T-helper 1 cell (primary cell): ENCODE measurements around the gene P3H3.
A peak's percentile ranks its signal among the peaks of the same experiment; 100 is the strongest.
"Not testable (repeated sequence)": the region's sequence is repeated elsewhere in the genome, so short reads cannot be mapped to it uniquely, and the experiment has no call there.

ENCODE experiments used
- DNase-seq, 5 donors: peaks; one replicate each; pipeline ENCODE4 v3.0.0-alpha.2; 2012 to 2020

The P3H3 gene

DNA sequence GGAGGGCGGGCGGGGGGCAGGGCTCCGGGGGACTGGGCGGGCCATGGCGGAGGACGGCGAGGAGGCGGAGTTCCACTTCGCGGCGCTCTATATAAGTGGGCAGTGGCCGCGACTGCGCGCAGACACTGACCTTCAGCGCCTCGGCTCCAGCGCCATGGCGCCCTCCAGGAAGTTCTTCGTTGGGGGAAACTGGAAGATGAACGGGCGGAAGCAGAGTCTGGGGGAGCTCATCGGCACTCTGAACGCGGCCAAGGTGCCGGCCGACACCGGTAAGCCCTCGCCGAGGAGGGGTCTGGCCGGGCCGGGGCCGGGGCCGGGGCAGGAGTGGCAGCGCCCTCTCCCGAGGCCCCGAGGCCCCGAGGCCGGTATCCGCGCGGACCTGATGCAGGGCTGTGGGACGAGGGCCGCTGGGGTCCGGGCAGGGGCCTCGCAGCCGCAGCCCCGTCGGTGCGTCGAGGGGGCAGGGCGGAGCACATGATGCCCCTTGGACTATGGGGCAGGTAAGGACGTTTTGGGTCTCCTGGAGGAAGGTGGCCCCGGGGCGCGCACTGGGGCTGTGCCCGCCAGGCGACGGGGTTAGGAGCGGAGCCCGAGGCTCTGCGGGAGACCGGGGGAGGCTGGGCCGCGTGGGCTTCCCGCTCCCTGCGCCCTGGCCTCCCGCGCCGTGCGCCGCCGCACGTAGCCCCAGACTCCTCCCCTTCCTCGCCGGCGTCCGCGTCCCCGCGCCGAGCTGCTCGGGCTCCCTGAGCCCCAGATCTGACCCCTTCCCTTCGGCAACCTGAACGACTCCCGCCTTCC lies 39.4 kb downstream of the P3H3 start, which contains the start of gene TPI1:
TSS of gene TPI1 (plus strand) at position 119 of the 798 bp plus-strand sequence. CDS start at position 155, 36 bp downstream.
- DNase-seq, result peak; percentile 67 to 85 (median 73)

DNA sequence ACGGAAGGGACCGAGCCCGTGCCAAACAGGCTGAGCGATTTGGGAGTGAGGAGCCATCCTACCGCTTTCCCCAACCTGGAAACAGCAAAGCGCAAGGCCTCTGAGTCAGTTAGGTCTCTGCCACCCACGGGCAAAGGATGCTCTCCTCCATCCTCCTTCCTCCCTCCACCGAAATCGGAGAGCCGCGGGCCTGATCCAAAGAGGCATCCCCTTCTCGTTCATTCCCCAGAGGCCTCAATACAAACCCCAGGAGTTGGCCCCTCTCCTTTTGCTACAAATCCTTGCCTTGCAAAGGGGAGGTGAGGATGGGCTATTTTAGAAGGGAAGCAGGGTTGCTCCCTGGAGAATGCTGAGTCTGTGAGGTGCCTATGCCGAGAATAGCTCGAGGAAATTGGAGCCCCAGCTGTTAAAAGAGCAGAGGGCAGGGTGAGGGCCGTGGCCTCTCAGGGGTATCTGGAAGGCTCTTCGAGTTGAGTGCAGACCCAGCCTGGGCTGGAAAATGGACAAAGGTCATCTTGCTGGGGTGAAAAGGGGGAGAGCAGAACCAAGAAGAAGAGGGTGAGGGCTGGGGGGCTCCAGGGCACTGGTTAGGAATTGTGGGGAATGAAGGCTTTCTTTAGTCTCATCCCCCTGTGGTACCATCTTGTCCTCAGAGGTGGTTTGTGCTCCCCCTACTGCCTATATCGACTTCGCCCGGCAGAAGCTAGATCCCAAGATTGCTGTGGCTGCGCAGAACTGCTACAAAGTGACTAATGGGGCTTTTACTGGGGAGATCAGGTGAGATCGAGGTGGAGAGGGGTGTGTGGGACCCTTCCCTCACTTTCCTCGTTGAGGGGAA lies 40.2 kb downstream of the P3H3 start:
- no peak for DNase-seq

DNA sequence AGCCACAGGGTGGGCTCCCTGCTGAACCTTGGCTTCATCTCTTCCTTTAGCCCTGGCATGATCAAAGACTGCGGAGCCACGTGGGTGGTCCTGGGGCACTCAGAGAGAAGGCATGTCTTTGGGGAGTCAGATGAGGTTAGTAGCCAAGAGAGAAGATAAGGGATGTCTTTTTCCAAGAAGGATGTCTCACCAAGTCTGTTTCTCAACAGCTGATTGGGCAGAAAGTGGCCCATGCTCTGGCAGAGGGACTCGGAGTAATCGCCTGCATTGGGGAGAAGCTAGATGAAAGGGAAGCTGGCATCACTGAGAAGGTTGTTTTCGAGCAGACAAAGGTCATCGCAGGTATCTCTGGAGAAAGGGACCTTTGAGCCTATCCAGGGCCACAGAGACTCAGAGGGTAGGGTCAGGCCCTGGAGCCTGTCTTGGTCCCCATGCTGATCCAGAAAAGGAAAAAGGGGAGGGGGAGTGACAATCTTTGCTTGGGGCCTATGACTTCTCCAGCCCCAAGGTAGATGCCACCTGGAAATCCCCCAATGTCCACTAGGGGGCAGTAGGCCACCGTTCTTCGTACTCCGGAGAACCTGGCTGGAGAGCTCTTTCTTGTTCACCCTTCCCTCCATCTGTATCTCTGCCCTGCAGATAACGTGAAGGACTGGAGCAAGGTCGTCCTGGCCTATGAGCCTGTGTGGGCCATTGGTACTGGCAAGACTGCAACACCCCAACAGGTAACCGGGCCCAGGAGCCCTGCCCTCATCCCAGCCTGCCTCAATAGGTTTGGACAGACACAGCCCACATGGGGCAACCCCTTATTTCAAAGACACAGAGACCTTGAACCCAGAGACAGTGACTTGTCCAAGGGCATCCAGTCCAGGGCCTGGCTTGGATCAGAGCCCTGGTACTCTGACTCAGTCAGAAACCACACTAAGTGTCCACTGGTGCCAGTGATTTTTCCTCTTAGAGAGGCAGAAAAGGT lies 41.1 kb downstream of the P3H3 start:
- DNase-seq, result peak; percentile 61 to 88 (median 80)

DNA sequence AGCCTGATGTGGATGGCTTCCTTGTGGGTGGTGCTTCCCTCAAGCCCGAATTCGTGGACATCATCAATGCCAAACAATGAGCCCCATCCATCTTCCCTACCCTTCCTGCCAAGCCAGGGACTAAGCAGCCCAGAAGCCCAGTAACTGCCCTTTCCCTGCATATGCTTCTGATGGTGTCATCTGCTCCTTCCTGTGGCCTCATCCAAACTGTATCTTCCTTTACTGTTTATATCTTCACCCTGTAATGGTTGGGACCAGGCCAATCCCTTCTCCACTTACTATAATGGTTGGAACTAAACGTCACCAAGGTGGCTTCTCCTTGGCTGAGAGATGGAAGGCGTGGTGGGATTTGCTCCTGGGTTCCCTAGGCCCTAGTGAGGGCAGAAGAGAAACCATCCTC lies 42.1 kb downstream of the P3H3 start:
- DNase-seq, result not testable (repeated sequence)

DNA sequence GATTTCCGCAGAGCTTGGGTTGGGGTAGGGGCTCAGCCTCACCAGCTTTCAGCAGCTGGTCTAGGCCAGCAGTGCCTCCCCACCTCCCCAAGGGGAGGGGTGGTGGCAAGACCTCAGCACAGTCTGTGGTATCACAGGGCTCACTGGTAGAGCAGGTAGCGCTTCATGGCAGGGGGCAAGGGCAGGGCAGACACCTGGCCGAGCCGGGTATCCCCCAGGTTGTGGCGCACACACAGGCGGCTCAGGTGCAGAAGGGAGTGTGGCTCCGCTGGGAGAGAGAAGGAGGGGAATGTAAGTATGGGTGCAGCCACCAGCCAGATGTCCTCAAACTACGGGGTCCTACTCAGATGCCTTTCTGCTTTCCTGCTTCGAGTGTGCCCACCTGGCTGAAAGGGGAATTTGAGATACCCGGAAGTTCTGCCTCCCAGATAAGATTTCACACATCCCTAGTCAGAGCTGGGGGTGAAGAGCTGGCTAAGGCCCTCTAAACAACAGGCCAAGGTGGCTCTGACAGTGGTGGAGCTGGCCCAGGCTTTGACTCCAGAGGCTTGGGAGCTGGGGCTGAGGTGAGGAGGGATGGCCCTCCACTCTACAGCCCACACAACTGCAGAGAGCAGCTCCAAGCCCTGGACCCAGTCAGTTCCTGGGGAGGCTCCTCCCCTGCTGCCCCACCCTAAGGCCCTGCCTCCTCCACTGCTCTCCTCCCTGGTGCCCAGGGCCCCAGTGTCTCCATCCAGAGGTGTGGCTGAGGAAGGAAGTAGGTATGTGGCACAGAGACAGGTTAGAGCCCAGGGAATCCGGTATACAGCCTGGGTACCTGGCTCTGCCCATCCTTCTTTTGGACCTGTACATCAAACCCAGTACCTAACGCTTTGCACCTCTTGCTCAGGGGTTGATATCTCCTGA lies 43.1 kb downstream of the P3H3 start:
- peak in 1 of 5 donors; percentile 60 for DNase-seq

DNA sequence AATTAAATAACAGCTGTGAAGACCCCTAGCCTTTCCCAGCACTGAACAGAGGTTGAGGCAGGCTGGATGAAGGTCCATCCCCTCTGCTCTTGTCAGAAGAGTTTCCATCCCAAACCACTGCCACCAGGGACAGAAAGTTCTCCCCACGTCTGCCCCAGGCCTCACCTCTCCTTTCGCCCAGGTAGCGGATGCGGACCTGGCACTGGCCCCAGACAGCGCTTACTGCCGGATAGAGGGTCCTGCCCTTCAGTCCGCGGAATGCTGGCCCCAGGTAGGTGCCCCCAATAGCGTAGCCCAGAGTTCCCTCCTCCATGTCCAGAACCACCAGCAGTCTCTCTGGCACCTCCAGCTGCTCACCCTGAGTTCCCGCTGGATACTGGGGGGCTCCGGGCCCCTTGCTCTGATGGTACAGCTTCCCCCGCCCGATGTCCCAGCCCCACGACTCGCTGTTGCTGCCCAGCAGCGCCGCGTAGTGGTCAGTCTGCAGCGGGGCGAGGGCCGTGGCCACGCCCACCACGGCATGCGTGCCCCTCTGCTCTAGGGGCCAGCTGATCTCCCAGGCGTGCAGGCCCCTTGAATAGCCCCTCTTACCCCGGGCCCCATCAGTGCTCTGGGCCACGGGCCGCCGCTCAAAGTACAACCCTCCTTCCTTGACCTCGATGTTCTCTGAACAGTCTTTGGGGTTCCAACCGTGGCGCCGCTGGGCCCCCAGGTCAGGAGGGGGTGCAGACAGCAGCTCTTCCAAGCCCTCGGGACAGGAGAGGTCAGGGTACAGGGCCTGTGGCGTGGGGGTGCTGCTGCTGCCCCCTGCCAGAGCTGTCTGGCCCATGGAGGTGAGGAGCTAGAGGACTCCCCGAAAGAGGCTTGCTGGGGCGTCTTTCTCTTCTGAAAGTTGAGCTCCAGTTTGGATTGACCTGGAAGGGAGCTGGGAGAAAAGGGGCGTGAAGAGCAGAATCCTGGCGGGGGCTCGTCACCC lies 44.2 kb downstream of the P3H3 start:
- peak; percentile 66 to 83 (median 77) for DNase-seq

DNA sequence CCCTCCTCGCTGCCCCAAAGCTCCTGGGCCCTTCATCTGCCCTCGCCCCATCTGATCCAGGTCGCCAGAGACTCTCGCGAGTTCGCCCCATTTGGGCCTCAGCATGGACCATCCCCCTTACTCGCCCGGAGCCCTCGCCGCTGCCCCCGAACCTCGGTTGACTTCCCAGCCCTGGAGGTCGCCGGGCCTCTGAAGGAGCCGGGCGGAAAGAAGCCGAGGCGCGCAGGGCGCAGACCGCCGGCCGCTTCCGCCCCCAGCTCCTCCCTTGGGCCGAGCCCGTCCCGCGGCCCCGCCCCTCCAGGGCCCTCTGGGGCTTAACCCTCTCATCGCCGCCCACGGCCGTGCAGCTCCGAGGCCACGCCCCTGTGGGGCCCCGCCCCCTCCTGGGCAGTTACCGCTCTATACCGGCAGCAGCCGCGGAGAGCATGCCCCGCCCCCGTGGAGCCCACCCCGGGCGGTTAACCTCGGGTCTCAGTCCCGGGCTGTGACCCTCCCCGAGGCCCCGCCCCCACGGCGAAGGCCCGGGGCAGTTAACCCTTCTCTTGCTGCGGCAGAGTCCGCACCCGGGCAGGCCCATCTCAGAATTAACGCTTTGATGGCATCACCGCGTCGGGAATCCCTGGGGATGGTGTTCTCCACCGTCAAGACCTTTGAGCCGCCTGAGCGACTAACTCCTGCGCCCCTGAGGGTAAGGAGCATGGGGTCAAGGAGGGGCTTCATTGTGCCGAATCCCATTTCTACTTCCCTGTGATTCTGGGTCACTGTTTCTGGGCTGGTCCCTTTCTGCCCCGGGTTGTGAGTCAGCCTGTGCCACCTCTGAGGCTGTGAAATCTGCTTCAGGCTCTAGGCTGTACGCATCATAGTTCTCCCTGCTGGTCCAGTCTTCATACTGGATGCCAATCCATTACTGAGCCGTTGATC lies 45.1 kb downstream of the P3H3 start, which contains the start of gene SPSB2:
TSS of gene SPSB2 (minus strand) at position 210 of the 921 bp plus-strand sequence. CDS start 402 bp downstream, outside the sequence.
- peak; percentile 97 to 99 (median 98) for DNase-seq

DNA sequence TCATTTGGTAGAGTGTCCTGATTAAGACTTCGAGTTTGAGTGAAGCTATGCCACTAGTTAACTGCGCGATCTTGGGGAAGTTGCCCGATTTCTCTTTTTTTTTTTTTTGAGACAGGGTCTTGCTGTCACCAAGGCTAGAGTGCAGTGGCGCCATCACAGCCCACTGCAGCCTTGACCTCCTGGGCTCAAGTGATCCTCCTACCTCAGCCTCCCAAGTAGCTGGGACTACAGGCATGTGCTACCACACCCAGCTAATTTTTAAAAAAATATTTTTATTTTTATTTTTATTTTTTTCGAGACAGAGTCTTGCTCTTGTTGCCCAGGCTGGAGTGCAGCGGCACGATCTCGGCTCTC lies 45.8 kb downstream of the P3H3 start:
- DNase-seq, result not testable (repeated sequence)

DNA sequence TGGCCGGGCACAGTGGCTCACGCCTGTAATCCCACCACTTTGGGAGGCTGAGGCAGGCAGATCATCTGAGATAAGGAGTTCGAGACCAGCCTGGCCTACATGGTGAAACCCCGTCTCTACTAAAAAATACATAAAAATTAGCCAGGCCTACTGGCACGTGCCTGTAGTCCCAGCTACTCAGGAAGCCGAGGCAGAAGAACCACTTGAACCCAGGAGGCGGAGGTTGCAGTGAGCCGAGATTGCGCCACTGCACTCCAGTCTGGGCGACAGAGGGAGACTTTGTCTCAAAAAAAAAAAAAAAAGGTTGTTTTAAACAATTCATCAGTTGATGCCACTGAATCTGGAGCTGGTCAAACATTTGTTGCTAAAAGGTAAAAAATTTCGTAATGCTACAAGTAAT lies 51.6 kb downstream of the P3H3 start:
- not testable (repeated sequence) for DNase-seq

DNA sequence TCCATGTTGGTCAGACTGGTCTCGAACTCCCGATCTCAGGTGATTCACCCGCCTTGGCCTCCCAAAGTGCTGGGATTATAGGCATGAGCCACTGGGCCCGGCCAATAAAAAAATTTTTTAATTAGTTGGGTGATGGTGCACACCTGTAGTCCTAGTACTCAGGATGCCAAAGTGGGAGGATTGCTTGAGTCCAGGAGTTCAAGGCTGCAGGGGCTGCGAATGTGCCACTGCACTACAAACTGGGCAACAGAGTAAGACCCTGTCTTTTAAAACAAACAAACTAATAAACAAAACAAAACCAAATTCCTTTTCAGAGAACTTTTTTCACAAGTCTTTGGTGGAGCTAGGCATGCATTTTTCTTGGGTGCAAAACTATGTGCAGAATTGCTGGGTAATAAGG lies 55.0 kb downstream of the P3H3 start:
- no peak for DNase-seq

DNA sequence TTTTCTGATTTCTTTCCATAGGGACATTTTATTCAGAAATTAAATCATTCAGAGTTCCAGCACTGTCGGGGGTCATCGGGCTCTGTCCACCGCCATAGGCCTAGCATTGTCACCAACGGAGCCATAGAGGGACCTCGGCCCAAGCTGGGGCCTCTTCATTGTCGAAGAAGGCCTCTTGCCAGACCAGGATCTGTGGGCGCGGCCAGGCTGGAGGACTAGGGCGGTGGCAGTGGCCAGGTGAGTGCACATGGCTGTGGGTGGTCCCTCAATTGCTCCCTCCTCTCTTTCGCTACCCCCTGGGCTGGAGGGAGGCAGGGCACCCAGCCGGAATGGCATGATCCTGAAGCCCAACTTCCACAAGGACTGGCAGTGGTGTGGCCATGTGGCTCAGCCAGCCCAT lies 55.5 kb downstream of the P3H3 start:
- DNase-seq, result no peak

DNA sequence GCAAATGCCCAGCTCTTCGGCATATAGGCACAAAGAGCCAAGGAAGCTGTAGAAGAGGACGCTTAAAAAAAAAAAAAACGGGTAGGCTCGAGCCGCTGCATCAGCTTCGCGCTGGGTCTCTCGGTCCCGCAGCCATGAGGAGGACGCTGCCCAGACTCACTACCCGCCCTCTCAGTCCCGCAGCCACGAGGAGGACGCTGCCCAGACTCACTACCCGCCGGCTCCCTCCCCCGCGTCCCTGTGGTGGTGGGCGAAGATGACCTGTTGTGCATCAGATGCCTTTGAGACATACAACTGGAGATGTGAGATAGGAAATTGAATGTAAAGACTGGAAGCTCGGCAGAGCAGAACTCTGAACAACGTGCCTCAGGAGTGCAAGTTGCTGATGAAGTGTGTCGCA lies 56.3 kb downstream of the P3H3 start:
- no peak for DNase-seq

DNA sequence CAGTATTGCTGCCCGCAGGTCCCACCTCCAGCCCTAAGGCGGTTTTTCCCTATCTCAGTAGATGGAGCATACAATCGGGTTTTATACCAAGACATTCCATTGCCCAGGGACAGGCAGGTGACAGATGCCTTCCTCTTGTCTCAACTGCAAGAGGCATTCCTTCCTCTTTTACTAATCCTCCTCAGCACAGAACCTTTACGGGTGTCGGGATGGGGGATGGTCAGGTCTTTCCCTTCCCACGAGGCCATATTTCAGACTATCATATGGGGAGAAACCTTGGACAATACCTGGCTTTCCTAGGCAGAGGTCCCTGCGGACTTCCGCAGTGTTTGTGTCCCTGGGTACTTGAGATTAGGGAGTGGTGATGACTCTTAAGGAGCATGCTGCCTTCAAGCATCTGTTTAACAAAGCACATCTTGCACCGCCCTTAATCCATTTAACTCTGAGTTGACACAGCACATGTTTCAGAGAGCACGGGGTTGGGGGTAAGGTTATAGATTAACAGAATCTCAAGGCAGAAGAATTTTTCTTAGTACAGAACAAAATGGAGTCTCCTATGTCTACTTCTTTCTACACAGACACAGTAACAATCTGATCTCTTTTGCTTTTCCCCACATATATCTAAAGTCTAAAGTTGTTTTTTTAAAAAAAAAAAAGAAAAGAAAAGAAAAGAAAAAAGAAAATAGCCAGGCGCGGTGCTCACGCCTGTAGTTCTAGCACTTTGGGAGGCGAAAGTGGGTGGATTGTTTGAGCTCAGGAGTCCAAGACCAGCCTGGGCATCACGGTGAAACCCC lies 58.2 kb downstream of the P3H3 start:
- not testable (repeated sequence) for DNase-seq

DNA sequence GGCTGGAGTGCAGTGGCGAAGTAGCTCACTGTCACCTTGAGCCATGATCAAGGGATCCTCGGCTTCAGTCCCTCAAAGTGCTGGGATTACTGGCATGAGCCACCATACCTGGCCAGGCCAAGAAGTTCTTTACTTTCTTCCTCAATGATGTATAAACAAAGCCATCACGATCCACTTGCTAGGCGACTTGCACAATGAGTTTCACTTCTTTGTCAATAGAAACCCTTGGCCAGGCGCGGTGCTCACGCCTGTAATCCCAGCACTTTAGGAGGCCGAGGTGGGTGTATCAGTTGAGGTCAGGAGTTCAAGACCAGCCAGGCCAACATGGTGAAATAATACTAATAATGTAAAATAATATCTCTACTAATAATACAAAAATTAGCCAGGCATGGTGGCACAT lies 59.3 kb downstream of the P3H3 start:
- DNase-seq, result no peak

DNA sequence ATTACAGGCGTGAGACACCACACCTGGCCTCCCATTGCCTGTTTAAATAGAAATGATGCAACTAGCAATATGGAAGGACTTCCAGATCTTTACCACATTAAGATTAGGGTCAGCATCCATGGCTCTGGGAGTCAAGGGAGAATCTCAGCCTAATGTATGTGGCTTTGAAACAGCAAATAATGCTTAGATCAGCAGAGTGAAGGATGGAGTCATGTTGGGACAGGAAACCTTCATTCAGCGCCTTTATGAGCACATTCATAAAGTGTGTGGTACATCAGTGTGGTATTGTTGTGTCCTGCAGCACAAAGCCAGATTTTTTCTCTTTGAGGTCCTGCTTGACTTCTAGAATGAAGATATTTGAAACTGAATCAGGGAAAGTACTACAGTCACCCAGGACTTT lies 60.2 kb downstream of the P3H3 start:
- no peak for DNase-seq

DNA sequence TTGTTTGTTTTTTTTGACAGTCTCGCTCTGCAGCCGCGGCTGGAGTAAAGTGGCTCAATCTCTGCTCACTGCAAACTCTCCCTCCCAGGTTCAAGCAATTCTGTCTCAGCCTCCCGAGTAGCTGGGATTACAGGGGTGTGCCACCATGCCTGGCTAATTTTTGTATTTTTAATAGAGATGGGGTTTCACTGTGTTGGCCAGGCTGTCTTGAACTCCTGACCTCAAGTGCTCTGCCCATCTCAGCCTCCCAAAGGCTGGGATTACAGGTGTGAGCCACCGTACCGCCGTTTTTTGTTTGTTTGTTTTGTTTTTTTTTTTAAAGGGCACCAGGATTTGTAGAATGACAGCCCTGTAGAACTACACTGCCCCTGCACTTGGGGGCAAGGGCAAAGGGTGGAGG lies 60.6 kb downstream of the P3H3 start:
- DNase-seq, result not testable (repeated sequence)
